ENCODE results near the gene FMNL3.
A peak's percentile ranks its signal among the peaks of the same experiment; 100 is the strongest.

The FMNL3 gene

DNA sequence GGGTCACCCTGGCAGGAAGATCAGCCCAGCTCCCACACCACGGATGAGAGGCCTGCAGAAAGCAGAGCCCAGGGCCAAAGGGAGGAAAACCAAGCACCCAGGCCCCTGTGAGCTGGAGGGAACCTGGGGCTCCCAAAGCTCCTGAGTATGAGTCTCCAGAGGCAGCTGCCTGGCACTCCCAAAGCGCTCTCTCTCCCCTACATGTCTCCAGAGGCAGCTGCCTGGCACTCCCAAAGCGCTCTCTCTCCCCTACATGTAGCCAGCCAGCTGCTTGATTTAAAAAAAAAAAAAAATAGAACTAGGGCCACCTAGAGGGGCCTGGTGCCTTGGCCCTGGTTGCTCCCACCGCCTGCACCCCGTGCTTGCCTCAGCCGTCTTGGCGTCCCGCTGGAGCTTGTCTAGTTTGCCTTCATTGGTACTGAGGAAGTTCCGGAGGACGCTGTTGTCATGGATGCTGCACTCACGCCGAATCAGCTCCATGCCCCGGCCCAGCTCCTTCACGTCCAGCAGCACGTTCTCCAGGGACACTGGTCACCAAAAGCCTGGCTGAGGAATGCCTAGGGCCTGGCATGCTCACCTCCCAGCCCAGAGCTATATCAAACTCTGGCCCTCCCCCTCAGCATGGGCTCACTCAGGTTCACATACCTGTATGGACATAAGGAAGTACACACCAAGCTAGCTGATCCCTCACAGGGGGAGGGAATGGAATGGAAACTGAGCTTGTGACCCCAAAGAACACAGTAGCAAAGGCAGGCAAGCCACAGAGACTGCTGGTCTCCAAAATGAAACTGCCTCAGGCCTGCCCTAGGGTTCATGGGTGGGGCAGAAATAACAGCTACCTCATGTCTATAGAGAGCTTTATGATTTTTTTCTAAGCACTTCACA, 59.1 kb downstream of the FMNL3 start:
- Histone ChIP-seq H3K4me1 (no peaks in the 10 kb centered on the region), H3K4me3 (no peak overlapping the region), H3K27me3 (ENCODE audit: low read depth) (no peaks in the 10 kb centered on the region), H3K9me3 (no peaks in the 10 kb centered on the region), H3K36me3 (replicated peaks) (peaks cover 13% of the 10 kb centered on the region)
- no peak for DNase-seq (ENCODE audit: low spot score in 2 of 2)
- in situ Hi-C loops (cut with MboI; ENCODE audit: low sequenced_read_pairs) = no loop called here

DNA sequence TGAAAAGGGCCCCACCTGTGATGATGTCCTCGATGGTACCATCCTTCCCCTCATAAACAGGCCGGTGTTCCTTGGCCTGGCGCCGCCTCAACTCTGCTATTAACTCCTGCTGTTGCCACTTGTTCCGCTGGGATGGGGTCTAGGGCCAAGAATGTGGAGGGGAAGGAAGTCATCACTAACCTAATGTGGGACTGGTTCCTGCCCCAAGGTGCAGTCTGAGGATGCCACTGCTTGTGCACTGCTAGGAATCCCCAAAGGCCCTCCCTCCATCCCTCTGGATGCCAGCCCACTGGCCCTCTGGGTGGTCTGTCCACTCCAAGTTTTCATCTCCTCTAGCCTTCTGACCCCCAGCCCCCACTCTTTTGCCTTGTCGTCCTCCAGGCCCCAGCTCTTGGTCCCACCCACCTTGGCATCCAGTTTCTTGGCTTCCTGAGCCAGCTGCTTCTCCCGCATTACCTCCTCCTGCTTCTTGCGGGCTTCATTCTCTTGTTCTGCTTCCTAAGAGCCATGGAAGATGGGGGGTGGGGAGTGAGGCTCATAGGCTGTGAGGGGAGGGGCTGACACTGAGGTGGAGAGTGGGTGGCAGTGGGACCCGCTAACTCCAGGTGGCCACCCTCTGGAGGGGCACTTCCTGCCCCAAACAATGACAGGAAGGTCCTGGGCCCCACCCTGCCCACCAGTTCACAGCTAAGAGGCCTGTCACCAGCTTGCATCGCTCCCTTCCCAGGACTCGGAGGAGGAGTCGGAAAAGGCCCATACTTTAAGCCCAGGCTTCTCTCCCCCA, 60.1 kb downstream of the FMNL3 start:
- H3K4me3 ChIP-seq = no peak overlapping the region
- H3K4me1 ChIP-seq = no peaks in the 10 kb centered on the region
- no peaks in the 10 kb centered on the region for H3K9me3 ChIP-seq
- DNase-seq (ENCODE audit: low spot score in 2 of 2) = no peak
- in situ Hi-C loops (cut with MboI; ENCODE audit: low sequenced_read_pairs) = no loop called here
- peaks cover 13% of the 10 kb centered on the region for H3K36me3 ChIP-seq (replicated peaks)
- no peaks in the 10 kb centered on the region for H3K27me3 ChIP-seq (ENCODE audit: low read depth)

DNA sequence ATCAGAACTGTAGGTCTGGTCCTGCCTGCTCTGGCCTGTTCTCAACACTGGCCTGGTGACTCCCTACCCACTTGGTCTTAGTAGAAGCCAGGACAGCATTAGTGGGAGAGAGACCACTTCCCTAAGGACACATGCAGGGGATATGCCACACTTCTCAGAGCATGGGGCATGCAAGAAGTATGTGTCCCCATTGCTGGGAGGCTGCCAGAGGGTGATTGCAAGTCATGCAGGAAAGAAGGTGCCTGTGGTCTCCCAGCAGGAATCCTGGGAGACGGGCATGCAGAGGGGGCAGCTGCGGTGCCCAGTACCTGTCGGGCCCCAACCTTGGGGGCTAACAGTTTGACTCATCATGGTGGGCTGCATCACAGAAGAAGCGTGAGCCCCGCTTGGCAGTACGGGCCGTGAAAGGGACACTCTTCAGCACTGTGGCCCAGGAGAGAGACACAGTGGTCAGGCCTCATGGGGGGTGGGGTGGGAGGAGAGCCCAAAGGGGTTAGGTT, 60.8 kb downstream of the FMNL3 start:
- in situ Hi-C loops (cut with MboI; ENCODE audit: low sequenced_read_pairs) = no loop called here
- no peak overlapping the region for H3K4me3 ChIP-seq
- no peaks in the 10 kb centered on the region for H3K4me1 ChIP-seq
- H3K9me3 ChIP-seq = no peaks in the 10 kb centered on the region
- H3K27me3 ChIP-seq (ENCODE audit: low read depth) = no peaks in the 10 kb centered on the region
- H3K36me3 ChIP-seq (replicated peaks) = peaks cover 13% of the 10 kb centered on the region
- no peak for DNase-seq (ENCODE audit: low spot score in 2 of 2)

DNA sequence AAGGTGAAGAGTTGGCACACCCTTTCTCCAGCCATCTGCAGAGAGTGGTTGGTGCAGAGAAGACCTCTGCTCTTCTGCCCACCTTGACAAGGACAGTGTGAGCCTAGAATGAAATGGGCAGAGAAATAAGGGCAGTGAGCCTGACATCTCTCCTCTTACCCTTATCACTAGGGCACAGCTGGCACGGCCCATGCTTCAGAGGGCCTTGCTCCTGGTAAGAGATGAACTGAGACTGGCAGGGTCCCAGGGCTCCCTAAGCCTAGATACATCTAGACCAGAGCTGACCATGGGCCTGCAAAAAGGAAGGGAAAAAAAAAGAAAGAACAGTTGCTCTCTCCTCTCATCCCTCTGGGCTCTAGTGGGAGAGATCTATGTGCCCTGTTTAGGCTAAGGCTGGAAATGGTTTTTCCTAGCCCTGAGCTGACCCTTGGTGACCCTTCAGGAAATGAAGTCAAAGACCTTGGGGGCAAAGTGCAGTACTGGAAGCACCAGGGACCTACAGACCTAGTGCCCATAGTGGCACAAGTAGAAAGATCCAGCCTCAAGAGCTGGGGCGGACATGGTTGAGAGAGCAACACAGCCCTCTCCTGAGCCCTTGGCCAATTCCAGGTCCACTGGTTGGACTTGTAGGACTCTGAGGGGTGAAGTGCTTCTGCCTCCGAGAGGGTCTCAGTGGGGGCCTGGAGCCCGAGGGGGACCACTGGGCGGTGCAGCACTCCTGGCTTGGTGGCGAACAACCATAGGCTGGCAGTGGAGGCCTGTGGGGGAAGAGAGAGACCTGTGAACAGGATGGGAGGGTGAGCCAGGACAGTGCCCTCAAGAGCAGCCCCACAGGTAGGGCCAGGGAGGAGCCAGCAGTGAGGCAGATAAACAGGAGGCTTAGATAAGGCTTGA, 61.8 kb downstream of the FMNL3 start:
- H3K27me3 ChIP-seq (ENCODE audit: low read depth) = no peaks in the 10 kb centered on the region
- H3K36me3 ChIP-seq (replicated peaks) = peaks cover 13% of the 10 kb centered on the region
- H3K9me3 ChIP-seq = no peaks in the 10 kb centered on the region
- H3K4me1 ChIP-seq = no peaks in the 10 kb centered on the region
- no peak for DNase-seq (ENCODE audit: low spot score in 2 of 2)
- H3K4me3 ChIP-seq = no peak overlapping the region
- in situ Hi-C loops (cut with MboI; ENCODE audit: low sequenced_read_pairs) = no loop called here

DNA sequence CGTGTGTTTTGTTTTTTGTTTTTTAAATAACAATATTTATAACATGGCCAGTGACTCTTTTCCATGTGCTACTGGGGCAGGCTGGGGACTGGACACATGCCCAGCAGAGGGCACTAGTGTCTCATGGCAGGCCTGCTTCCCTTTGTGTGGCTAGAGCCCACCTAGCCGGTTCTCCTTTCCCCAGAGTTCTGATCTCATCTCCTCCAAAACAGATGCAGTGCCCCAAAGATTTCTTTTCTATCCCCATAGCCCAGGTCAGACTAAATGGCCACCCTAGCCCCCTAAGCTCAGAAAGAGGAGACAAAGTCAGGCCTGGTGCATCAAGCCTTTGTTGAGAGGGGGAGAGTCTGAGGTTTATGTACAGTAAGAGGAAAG, 62.6 kb downstream of the FMNL3 start:
- peak; percentile 58 to 81 for DNase-seq (ENCODE audit: low spot score in 2 of 2)
- in situ Hi-C loops (cut with MboI; ENCODE audit: low sequenced_read_pairs) = loop anchor here (5.0 kb wide), 1 partner anchor 63 kb away; the partner anchor contains the start of gene FMNL3

DNA sequence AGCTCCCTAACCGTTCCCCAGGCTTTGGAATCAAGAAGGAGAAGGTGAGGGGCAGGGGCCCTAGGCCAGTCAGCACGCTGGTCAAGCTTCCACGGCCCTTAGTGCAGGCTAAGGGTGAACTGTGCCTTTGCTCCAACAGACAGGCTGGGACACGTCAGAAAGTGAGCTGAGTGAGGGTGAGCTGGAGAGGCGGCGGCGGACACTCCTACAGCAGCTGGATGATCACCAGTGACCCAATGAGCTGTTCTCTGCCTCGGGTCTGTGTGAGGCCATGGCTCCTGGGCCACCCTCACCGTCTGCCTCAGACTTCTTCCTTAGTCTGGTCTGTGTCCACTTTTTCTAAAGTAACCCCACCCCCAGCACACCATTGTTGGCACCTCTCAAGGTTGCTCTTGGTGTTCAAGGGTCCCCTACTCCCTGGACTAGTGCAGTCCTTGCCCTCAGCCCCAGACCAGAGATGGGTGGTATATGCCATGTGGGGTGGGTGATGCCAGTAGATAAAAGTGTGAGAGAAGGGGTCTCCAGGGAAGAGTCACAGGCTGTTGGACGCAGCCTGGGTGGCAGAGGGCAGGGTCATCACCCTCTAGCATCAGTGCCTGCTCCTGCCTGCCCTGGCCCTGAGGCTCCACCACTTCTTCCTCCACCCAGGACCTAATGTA, 63.1 kb downstream of the FMNL3 start:
- in situ Hi-C loops (cut with MboI; ENCODE audit: low sequenced_read_pairs) = loop anchor here (5.0 kb wide), 1 partner anchor 63 kb away; the partner anchor contains the start of gene FMNL3
- no peak for DNase-seq (ENCODE audit: low spot score in 2 of 2)
- H3K4me1 ChIP-seq = no peaks in the 10 kb centered on the region
- peaks cover 13% of the 10 kb centered on the region for H3K36me3 ChIP-seq (replicated peaks)
- no peak overlapping the region for H3K4me3 ChIP-seq
- no peaks in the 10 kb centered on the region for H3K27me3 ChIP-seq (ENCODE audit: low read depth)
- no peaks in the 10 kb centered on the region for H3K9me3 ChIP-seq

More for the DNA sequence above, 62.6 kb downstream of the FMNL3 start:
- H3K4me1 ChIP-seq = no peaks in the 10 kb centered on the region
- no peak overlapping the region for H3K4me3 ChIP-seq
- no peaks in the 10 kb centered on the region for H3K27me3 ChIP-seq (ENCODE audit: low read depth)
- H3K9me3 ChIP-seq = no peaks in the 10 kb centered on the region
- peaks cover 13% of the 10 kb centered on the region for H3K36me3 ChIP-seq (replicated peaks)

DNA sequence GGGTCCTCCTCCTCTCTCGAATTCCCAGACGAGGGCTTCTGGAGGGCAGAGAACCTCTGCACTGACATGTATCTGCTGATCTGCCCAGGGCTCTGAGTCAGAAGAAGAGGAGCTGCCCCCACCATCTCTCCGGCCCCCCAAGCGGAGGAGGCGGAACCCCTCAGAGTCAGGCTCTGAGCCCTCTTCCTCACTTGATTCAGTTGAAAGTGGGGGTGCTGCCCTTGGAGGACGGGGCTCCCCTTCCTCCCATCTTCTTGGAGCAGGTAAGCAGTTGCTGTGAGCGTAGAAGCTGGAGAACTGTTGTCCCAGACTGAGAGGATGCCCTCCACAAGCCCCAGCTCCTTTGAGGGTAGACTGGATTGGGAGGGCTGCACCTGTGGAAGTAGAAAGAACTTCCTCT, 64.1 kb downstream of the FMNL3 start:
- no peaks in the 10 kb centered on the region for H3K9me3 ChIP-seq
- in situ Hi-C loops (cut with MboI; ENCODE audit: low sequenced_read_pairs) = loop anchor here (5.0 kb wide), 1 partner anchor 64 kb away; the partner anchor contains the start of gene FMNL3
- H3K4me1 ChIP-seq = no peaks in the 10 kb centered on the region
- H3K27me3 ChIP-seq (ENCODE audit: low read depth) = no peaks in the 10 kb centered on the region
- DNase-seq (ENCODE audit: low spot score in 2 of 2) = no peak
- no peak overlapping the region for H3K4me3 ChIP-seq
- H3K36me3 ChIP-seq (replicated peaks) = peaks cover 15% of the 10 kb centered on the region

DNA sequence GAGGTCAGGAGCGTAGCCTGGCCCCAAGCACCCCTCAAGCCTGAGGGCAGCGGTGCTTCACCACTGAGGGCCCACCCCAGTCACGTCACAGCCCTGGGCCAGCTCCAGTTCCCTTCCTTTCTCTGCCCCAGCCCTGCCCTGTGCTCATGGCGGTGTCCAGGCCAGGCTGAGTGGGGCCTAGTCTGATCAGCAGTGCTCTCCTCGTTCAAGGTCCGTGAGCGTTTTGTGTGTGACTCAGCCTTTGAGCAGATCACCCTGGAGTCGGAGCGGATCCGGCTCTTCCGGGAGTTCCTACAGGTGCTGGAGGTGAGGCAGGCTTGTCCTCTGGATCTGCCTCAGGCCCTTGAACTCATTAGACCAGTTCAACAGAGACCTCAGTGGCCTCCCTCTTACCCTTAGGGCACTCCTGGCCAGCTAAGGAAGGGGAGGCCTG, 64.8 kb downstream of the FMNL3 start:
- no peaks in the 10 kb centered on the region for H3K4me1 ChIP-seq
- H3K36me3 ChIP-seq (replicated peaks) = peaks cover 19% of the 10 kb centered on the region
- H3K4me3 ChIP-seq = no peak overlapping the region
- in situ Hi-C loops (cut with MboI; ENCODE audit: low sequenced_read_pairs) = loop anchor here (5.0 kb wide), 1 partner anchor 65 kb away; the partner anchor contains the start of gene FMNL3
- H3K27me3 ChIP-seq (ENCODE audit: low read depth) = no peaks in the 10 kb centered on the region
- H3K9me3 ChIP-seq = no peaks in the 10 kb centered on the region
- no peak for DNase-seq (ENCODE audit: low spot score in 2 of 2)

DNA sequence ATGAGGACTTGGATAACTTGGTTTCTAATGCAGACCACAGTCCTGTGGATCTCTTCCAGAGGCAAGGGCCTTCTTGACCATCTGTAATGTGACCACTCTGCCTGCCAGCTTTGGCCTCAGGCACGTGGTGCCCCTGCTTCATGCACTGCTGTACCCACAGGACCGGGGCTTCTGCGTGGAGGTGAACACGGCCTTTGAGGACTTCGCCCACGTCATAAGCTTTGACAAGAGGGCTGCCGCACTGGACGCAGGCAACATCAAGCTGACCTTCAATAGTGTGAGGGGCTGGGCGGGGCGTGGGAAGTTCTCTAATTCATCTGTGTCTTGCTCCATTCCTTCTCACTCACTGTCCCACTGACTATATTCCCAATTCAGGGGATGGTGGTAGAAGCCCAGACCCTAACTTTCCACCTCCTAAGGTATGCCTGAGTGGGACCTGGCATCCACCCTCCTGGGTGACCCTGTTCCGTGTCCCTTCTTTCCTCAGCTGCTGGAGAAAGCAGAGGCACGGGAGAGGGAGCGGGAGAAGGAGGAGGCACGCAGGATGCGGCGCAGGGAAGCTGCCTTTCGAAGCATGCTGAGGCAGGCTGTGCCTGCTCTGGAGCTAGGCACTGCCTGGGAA, 65.3 kb downstream of the FMNL3 start:
- Histone ChIP-seq H3K4me3 (no peak overlapping the region), H3K27me3 (ENCODE audit: low read depth) (no peaks in the 10 kb centered on the region), H3K4me1 (no peaks in the 10 kb centered on the region), H3K36me3 (replicated peaks) (peaks cover 19% of the 10 kb centered on the region), H3K9me3 (no peaks in the 10 kb centered on the region)
- in situ Hi-C loops (cut with MboI; ENCODE audit: low sequenced_read_pairs) = loop anchor here (5.0 kb wide), 1 partner anchor 65 kb away; the partner anchor contains the start of gene FMNL3
- no peak for DNase-seq (ENCODE audit: low spot score in 2 of 2)

DNA sequence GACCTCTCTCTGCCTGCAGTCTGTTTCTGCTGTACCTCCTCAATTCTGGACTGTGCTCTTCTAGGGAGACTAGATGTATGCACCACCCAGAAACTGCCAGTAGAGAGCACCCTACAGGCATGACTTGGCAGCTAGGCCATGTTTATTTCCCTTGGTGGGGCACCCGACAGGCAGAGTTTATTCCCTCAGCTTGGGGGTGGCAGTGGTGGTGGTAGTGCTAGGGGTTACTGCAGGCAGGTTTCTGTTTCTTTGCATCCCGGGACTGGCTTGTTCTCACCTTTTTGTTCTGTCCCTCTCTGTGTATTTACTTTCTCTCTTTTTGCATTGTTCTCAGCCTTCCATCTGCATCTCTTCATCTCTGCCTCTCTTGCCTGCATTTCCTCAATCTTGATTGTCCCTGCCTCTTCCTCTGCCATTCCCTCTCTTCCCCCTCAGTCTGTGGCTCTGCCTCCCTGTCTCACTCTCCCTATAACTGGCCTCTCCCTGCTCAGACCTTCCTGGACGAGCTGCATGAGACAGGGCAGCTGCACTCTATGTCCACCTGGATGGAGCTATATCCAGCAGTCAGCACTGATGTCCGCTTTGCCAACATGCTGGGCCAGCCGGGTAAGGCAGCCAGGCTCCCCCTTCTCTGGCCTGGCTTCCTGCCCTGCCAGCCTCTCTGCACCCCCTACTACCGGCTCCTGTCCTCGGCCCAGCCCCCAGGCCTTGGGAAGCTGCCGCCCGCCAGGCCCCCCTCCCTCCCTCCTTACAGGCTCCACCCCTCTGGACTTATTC, 70.0 kb downstream of the FMNL3 start:
- in situ Hi-C loops (cut with MboI; ENCODE audit: low sequenced_read_pairs) = no loop called here
- Histone ChIP-seq H3K4me3 (no peak overlapping the region), H3K36me3 (replicated peaks) (peaks cover 7% of the 10 kb centered on the region; the same call in 1 of the 2 replicates), H3K9me3 (no peaks in the 10 kb centered on the region), H3K27me3 (ENCODE audit: low read depth) (no peaks in the 10 kb centered on the region), H3K4me1 (no peaks in the 10 kb centered on the region)
- DNase-seq (ENCODE audit: low spot score in 2 of 2) = peak; percentile 52 to 66

DNA sequence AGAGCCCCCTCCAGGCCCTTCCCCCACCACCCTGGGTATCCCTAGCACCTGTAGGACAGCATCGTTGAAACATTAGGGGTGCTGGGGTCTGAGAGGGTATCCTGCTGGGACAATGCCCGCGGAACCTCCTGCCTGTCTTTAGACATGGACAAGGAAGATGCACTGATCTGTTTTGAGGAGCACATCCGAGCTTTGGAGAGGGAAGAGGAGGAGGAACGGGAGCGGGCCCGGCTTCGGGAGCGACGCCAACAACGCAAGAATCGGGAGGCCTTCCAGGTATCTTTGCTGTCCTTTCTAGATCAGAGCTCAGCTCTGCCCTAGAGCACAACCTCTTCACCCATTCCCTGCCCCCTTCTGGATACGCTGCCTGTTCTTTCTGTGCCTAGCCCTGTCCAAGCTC, 70.6 kb downstream of the FMNL3 start:
- Histone ChIP-seq H3K27me3 (ENCODE audit: low read depth) (no peaks in the 10 kb centered on the region), H3K9me3 (no peaks in the 10 kb centered on the region), H3K4me1 (no peaks in the 10 kb centered on the region), H3K4me3 (no peak overlapping the region), H3K36me3 (replicated peaks) (peaks cover 7% of the 10 kb centered on the region; the same call in 1 of the 2 replicates)
- DNase-seq (ENCODE audit: low spot score in 2 of 2) = no peak
- in situ Hi-C loops (cut with MboI; ENCODE audit: low sequenced_read_pairs) = no loop called here

DNA sequence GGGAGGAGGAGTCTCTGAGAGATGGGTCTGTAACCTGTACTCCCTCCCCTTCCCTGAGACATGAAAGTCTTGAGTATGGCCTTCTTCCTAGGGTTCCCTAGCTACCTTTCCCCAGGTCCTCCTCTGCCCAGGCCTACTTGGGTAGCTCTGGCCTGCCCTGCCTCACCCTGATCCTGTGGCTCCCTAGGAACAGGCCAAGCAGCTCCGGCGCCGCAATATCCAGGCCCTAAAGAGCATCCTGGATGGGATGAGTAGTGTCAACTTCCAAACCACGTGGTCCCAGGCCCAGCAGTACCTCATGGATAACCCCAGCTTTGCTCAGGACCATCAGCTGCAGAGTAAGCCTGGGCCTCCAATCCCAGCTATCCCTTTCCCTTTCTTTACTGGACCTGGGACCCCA, 71.5 kb downstream of the FMNL3 start:
- H3K4me3 ChIP-seq = no peak overlapping the region
- in situ Hi-C loops (cut with MboI; ENCODE audit: low sequenced_read_pairs) = no loop called here
- no peaks in the 10 kb centered on the region for H3K4me1 ChIP-seq
- no peaks in the 10 kb centered on the region for H3K9me3 ChIP-seq
- peaks cover 7% of the 10 kb centered on the region; the same call in 1 of the 2 replicates for H3K36me3 ChIP-seq (replicated peaks)
- H3K27me3 ChIP-seq (ENCODE audit: low read depth) = no peaks in the 10 kb centered on the region
- DNase-seq (ENCODE audit: low spot score in 2 of 2) = no peak

Measured in HAP-1 (cell line).